Heart left ventricle (tissue), 13 donors: ENCODE results near the gene NACAD.

Experiments
- CTCF ChIP-seq, 12 donors: fragments of 200-600 bp; sonication (generic) in 4 of 12; IDR thresholded peaks; one replicate each; pipeline versions ENCODE4 v1.5.0 to v1.8.0; 2018 to 2022; ENCODE audit warnings: antibody characterized with exemption in 12 of 12, mild to moderate bottlenecking in 5 of 12
- POLR2A ChIP-seq, 2 donors: fragments of 450-650 bp; IDR thresholded peaks; one replicate each; pipeline ENCODE4 v1.6.1; 2017; ENCODE audit warnings: antibody characterized with exemption in 2 of 2, mild to moderate bottlenecking in 2 of 2, moderate library complexity in 2 of 2
- donor health status: ischemic (EF 13 %, LVEDD 7.1; RV severe dilation, severe dysfunction).
- donor health status: DM: no; HTN: yes; CAD: no.
- donor health status: DM: no; HTN: no; CAD: no.
- donor health status: ischemic (EF 25% LVEDD 6.9; RV normal size, moderate dysfunction).
- donor health status: ischemic (EF 25% LVEDD 5.7; RV mildly dilated, moderate dysfunction).
- donor health status: ischemic (EF 35%, LVEDD 5.7; RV mildly dilated, moderate dysfunction).
- donor health status: nonischemic (EF 11% LVEDD 7.7; RV severe dilation, severe dysfunction).
- donor health status: DM: yes; HTN: yes; CAD: no.
- donor health status: PGD.
- donor health status: ischemic (EF 29% LVEDD 5.4; RV normal size, mild dysfunction).
- donor health status: nonischemic (EF 23%, LVEDD 6.1; RV moderate dilation, normal function).

DNA sequence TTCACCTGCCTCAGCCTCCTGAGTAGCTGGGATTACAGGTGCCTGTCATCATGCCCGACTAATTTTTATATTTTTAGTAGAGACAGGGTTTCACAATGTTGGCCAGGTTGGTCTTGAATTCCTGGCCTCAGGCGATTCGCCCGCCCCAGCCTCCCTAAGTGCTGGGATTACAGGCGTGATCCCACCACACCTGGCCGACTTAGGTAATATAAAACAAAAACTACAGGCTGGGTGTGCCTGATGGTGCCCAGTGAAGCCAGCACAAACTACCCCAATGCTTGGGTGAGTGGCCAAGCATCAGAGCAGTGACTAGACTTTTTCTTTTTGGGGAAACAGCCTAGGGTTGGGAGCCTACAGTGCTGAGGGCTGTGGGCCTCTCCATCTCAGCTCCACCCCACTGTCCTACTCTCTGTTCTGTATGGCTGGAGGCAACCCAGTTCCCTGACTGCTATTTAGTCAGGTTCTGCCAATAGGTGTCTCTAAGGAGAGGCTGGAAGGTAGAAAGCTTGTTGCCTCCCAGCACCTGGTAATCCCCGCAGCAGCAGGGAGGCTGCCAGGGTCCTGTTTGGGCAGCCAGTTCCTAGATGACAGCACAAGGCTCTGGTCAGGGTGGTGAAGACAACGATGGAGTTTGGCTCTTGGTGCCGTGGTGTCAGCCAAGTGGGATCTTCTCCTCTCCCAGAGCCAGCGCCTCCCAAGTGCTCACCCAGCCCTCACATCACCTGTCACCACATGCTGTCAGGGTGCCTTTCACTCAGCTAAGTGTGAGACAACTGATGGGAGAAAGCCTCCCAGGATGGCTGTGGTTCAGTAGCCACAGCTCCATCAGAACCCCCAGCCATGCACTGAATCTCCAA, 10.4 kb upstream of the NACAD start:
- TF ChIP-seq CTCF (IDR thresholded peaks at IDR 0.05) (no peak), POLR2A (IDR thresholded peaks at IDR 0.05) (no peak)
